Left forelimb (tissue), 1 donor: ENCODE results near the gene BRIX1.
"Not testable (repeated sequence)": the region's sequence is repeated elsewhere in the genome, so short reads cannot be mapped to it uniquely, and the experiment has no call there.

Experiments
- DNase-seq: peaks from one replicate; pipeline ENCODE4 v3.0.0-alpha.2; 2018; ENCODE audit warnings: low spot score

BRIX1 gene

DNA sequence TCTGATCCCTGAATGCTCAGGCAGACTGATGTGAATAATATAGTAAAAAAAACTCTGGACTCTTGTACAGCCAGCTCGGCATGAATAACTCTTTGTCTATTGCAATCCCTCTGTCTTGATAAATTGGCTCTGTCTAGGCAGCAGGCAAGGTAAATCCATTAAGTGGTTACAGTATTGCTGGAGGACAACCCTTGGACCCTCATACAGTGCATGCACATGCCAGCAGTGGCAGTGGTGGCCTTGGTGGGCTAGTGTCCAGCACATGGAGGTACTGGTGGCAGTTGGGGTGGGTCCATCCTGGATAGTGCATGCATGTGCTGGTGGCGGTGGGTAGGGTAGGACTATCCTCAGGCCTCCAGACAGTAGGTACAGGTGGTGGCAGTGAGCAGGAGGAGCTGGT, 52.7 kb downstream of the BRIX1 start:
- DNase-seq: no peak

DNA sequence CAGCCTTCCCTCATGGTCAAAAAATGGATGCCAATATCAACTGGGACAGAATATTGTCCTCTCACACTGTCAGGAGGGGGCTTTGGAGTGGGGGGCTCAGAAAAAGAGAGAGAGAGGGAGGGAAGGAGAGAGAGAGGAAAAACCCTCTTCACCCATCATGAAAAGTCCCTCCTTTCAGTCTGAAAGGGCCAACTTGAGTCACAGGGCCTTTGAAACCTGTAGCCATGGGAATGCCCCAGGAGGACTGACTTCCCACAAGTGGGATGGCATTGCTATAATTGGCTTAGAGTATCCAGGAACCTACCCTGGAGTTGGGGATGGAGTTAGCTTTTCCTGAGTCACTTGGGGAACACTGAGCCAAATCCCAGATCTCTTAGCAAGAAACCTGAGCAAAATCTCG, 55.0 kb downstream of the BRIX1 start:
- no peak for DNase-seq

DNA sequence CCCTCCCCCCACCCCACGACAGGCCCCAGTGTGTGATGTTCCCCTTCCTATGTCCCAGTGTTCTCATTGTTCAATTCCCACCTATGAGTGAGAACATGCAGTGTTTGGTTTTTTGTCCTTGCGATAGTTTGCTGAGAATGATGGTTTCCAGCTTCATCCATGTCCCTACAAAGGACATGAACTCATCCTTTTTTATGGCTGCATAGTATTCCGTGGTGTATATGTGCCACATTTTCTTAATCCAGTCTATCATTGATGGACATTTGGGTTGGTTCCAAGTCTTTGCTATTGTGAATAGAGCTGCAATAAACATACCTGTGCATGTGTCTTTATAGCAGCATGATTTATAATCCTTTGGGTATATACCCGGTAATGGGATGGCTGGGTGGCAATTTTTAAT, 56.1 kb downstream of the BRIX1 start:
- not testable (repeated sequence) for DNase-seq
